ENCODE results near the gene NTN1.

DNA sequence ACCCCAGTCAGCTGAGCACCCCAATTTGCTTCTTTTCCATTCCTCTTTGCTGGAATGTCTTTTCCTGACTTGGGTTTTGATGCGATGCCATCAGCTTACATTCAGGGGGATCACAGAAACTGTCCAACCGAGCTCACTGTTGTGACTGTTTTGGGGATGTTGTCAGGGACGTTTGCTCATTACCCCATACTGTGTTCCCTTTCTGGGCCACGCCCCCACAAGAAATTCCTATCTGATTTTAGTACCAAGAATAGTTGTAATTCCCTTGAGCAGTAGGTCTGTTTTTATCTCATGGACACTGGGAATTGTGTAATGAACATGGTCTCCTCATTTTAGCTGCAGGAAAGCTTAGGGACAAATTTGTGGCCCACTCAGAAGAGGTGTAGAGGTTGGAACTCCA lies 2.6 kb upstream of the NTN1 start:
- TF ChIP-seq GLI4 (CRISPR knock-in tag; IDR thresholded peaks at IDR 0.05; ENCODE audit: borderline replicate concordance) (no peak), EED (CRISPR knock-in tag; IDR thresholded peaks at IDR 0.05) (no peak), ZBTB34 (CRISPR knock-in tag; IDR thresholded peaks at IDR 0.05) (no peak), ZNF691 (CRISPR knock-in tag; IDR thresholded peaks at IDR 0.05; ENCODE audit: borderline replicate concordance, low read depth) (no peak), RFX5 (IDR thresholded peaks at IDR 0.05; ENCODE audit: low read depth, low read length) (no peak), ZNF280D (CRISPR knock-in tag; IDR thresholded peaks at IDR 0.05) (no peak), CTCF (CRISPR knock-in tag; IDR thresholded peaks at IDR 0.05) (no peak), ZNF276 (CRISPR knock-in tag; IDR thresholded peaks at IDR 0.05; ENCODE audit: low read depth) (no peak), SMAD3 (CRISPR knock-in tag; IDR thresholded peaks at IDR 0.05) (no peak), THAP11 (CRISPR knock-in tag; IDR thresholded peaks at IDR 0.05) (no peak)

Measured in HepG2 (cell line).